CD4-positive, alpha-beta T cell (primary cell): ENCODE measurements around the gene MAB21L4. TPM values are rescaled to one million over a fixed set of nuclear protein-coding genes. Genes with fewer than 3 reads are reported as not detected.

Experiments used
- ATAC-seq: fragments of 200-7000 bp; cut with Tn5 transposase; one replicate; pipeline ENCODE4 v1.10.0; 2022; ENCODE audit warnings: mild to moderate bottlenecking; ENCODE audit not compliant: poor library complexity
- CTCF ChIA-PET: fragments of 350-600 bp; sonication (Branson Sonifier 250); formaldehyde crosslinking; loops from one replicate; lab custom pipeline; 2021; ENCODE audit warnings: antibody characterized with exemption, inconsistent platforms; lab: Charles Lee
- POLR2A ChIA-PET: fragments of 350-600 bp; sonication (Branson Sonifier 250); formaldehyde crosslinking; loops from one replicate; lab custom pipeline; 2021; ENCODE audit warnings: antibody characterized with exemption, inconsistent platforms; lab: Charles Lee
- DNase-seq, 14 experiments: peaks; one replicate each; pipeline ENCODE4 v3.0.0-alpha.2; 2013 to 2020; ENCODE audit warnings: mixed read lengths in 2 of 14
- H3K27ac ChIP-seq, 2 donors: one replicate each; pipeline versions ENCODE4 v1.5.1 to v1.7.0; 2013; ENCODE audit warnings: low read length in 2 of 2, low read depth in 1 of 2, mild to moderate bottlenecking in 1 of 2
- H3K27me3 ChIP-seq, 2 experiments: 1 replicate in 1 of 2; 2 replicates in 1 of 2; pipeline versions ENCODE4 v1.6.1 to v1.7.0; 2013; ENCODE audit warnings: low read length in 2 of 2, control low read depth in 1 of 2, mild to moderate bottlenecking in 1 of 2, moderate library complexity in 1 of 2; ENCODE audit not compliant: insufficient read depth in 2 of 2, control insufficient read depth in 1 of 2
- H3K36me3 ChIP-seq: one replicate; pipeline ENCODE4 v1.6.1; 2013; ENCODE audit warnings: low read length, control low read depth; ENCODE audit not compliant: insufficient read depth
- H3K4me1 ChIP-seq: one replicate; pipeline ENCODE4 v1.6.1; 2013; ENCODE audit warnings: low read length, control low read depth; ENCODE audit not compliant: insufficient read depth
- H3K4me3 ChIP-seq: one replicate; pipeline ENCODE4 v1.5.1; 2013; ENCODE audit warnings: mild to moderate bottlenecking, low read length, moderate library complexity
- H3K9me3 ChIP-seq, 2 experiments: 1 replicate in 1 of 2; 2 replicates in 1 of 2; pipeline versions ENCODE4 v1.6.1 to v1.7.0; 2013; ENCODE audit warnings: low read length in 2 of 2, mild to moderate bottlenecking in 2 of 2, control low read depth in 1 of 2, moderate library complexity in 1 of 2; ENCODE audit not compliant: control insufficient read depth in 1 of 2, insufficient read depth in 1 of 2
- H3K27ac Mint-ChIP-seq: one replicate; pipeline ENCODE4 v1.8.0; 2020; ENCODE audit warnings: mixed read lengths
- H3K27me3 Mint-ChIP-seq: one replicate; pipeline ENCODE4 v1.8.0; 2021; ENCODE audit warnings: mixed read lengths
- H3K36me3 Mint-ChIP-seq: one replicate; pipeline ENCODE4 v1.8.0; 2021; ENCODE audit warnings: low read depth, mixed read lengths
- H3K4me1 Mint-ChIP-seq: one replicate; pipeline ENCODE4 v1.8.0; 2021; ENCODE audit warnings: low read depth, mixed read lengths
- H3K4me3 Mint-ChIP-seq: one replicate; pipeline ENCODE4 v1.8.0; 2020; ENCODE audit warnings: mild to moderate bottlenecking, mixed read lengths
- H3K9me3 Mint-ChIP-seq: one replicate; pipeline ENCODE4 v1.8.0; 2020; ENCODE audit warnings: mixed read lengths
- CTCF ChIP-seq: fragments of 200-600 bp; IDR thresholded peaks from one replicate; pipeline ENCODE4 v1.8.0; 2022; ENCODE audit warnings: antibody characterized with exemption, mild to moderate bottlenecking
- intact Hi-C, 2 experiments: fragments of 100-400 bp; cut with DNase I in 1 of 2; cut with micrococcal nuclease in 1 of 2; formaldehyde crosslinking; loops; one replicate each; pipeline versions ENCODE4 v1.15.1 to v1.9.0; 2023 to 2025; cut with DNase I, micrococcal nuclease
- total RNA-seq, 174 experiments: library from RNA in 2 of 174; stranded (reverse) in 2 of 174; gene quantifications; one replicate each; pipeline ENCODE4 v1.2.3 and lab custom pipeline; 2021 to 2026

Gene MAB21L4
- total RNA-seq, 2 experiments from 2014 or later: not detected

- H3K27ac Mint-ChIP-seq: no peak overlapping the region
- POLR2A ChIA-PET: no interaction called here
These were observed 26.5 kb upstream of the MAB21L4 start for GRCh38 chr2:240922245-240922981.

GRCh38 chr2:240921995-240922244 lies 26.0 kb upstream of the MAB21L4 start:
- Mint-ChIP-seq H3K27me3 (no peaks in the 10 kb centered on the region), H3K9me3 (no peaks in the 10 kb centered on the region), H3K4me3 (no peak overlapping the region), H3K4me1 (no peaks in the 10 kb centered on the region), H3K27ac (no peak overlapping the region), H3K36me3 (no peaks in the 10 kb centered on the region)
- H3K27ac ChIP-seq: no peak overlapping the region
- no peaks in the 10 kb centered on the region for H3K36me3 ChIP-seq
- no peak overlapping the region for H3K4me3 ChIP-seq
- TF ChIP-seq CTCF: no peak
- ChIA-PET POLR2A (no interaction called here), CTCF (no interaction called here)
- no peaks in the 10 kb centered on the region for H3K9me3 ChIP-seq
- no peaks in the 10 kb centered on the region for H3K4me1 ChIP-seq
- intact Hi-C loops: no loop called here
- no peak for ATAC-seq
- H3K27me3 ChIP-seq: peaks cover 1 to 2% of the 10 kb centered on the region in 2 experiments
- no peak for DNase-seq

More at GRCh38 chr2:240922245-240922981, 26.5 kb upstream of the MAB21L4 start:
- no peaks in the 10 kb centered on the region for H3K36me3 Mint-ChIP-seq
- CTCF ChIA-PET: no interaction called here
- no peaks in the 10 kb centered on the region for H3K9me3 Mint-ChIP-seq
- intact Hi-C loops: no loop called here
- no peaks in the 10 kb centered on the region for H3K27me3 Mint-ChIP-seq
- no peaks in the 10 kb centered on the region for H3K27me3 ChIP-seq
- no peaks in the 10 kb centered on the region for H3K9me3 ChIP-seq
- no peak for TF ChIP-seq CTCF
- H3K36me3 ChIP-seq: no peaks in the 10 kb centered on the region
- ATAC-seq (no peak), DNase-seq (peak in 1 of 14 experiments; percentile 11)
- H3K4me3 ChIP-seq: no peak overlapping the region
- H3K4me3 Mint-ChIP-seq: no peak overlapping the region
- H3K4me1 Mint-ChIP-seq: no peaks in the 10 kb centered on the region
- no peaks in the 10 kb centered on the region for H3K4me1 ChIP-seq
- no peak overlapping the region for H3K27ac ChIP-seq

GRCh38 chr2:240921311-240921994 lies 25.5 kb upstream of the MAB21L4 start:
- no peaks in the 10 kb centered on the region for H3K4me1 Mint-ChIP-seq
- peaks cover 6% of the 10 kb centered on the region in 2 experiments for H3K27me3 ChIP-seq
- ChIA-PET CTCF (no interaction called here), POLR2A (no interaction called here)
- no peaks in the 10 kb centered on the region for H3K27me3 Mint-ChIP-seq
- no peaks in the 10 kb centered on the region for H3K36me3 Mint-ChIP-seq
- H3K27ac ChIP-seq: no peak overlapping the region
- H3K9me3 ChIP-seq: no peaks in the 10 kb centered on the region
- H3K4me3 Mint-ChIP-seq: no peak overlapping the region
- no peaks in the 10 kb centered on the region for H3K36me3 ChIP-seq
- H3K27ac Mint-ChIP-seq: no peak overlapping the region
- no peak for ATAC-seq
- no peak overlapping the region for H3K4me3 ChIP-seq
- peak in 3 of 14 experiments; percentile 3 to 23 (median 6) for DNase-seq
- H3K9me3 Mint-ChIP-seq: no peaks in the 10 kb centered on the region
- no peak for TF ChIP-seq CTCF
- intact Hi-C loops: no loop called here
- no peaks in the 10 kb centered on the region for H3K4me1 ChIP-seq
